DOHH2 (cell line): ENCODE data around the gene NAXD.

Source experiments
- CTCF ChIP-seq: fragments of 200-600 bp; sonication (generic); IDR thresholded peaks from one replicate; pipeline ENCODE4 v1.5.1; 2014; ENCODE audit warnings: antibody characterized with exemption, mild to moderate bottlenecking, low read depth, low read length; ENCODE audit not compliant: poor library complexity, severe bottlenecking
- EZH2phosphoT487 ChIP-seq: fragments of 200-600 bp; sonication (generic); IDR thresholded peaks from 2 replicates; pipeline ENCODE4 v1.6.1; 2017; ENCODE audit warnings: borderline replicate concordance, mild to moderate bottlenecking, antibody characterized with exemption, low read length, moderate library complexity, mixed read lengths

GRCh38 chr13:110639935-110640334, 24.6 kb downstream of the NAXD start:
- no peak for TF ChIP-seq CTCF
- TF ChIP-seq EZH2phosphoT487, result no peak
